HEK293 (cell line): ENCODE data around the gene TCEA2.

Experiments
- CTCF ChIP-seq: fragments of 450-650 bp; formaldehyde crosslinking; IDR thresholded peaks from 2 replicates; pipeline ENCODE4 v1.5.1; 2016; ENCODE audit warnings: missing biosample characterization, missing genetic modification characterization
- SETDB1 ChIP-seq: IDR thresholded peaks from one replicate; pipeline ENCODE4 v1.6.1; 2017; ENCODE audit warnings: mild to moderate bottlenecking, low read length, moderate library complexity, mixed read lengths; ENCODE audit not compliant: insufficient read length
- ZBTB20 ChIP-seq: fragments of 450-650 bp; formaldehyde crosslinking; IDR thresholded peaks from 2 replicates; pipeline ENCODE4 v1.5.1; 2016; ENCODE audit warnings: missing biosample characterization, missing genetic modification characterization
- ZNF362 ChIP-seq: fragments of 450-650 bp; formaldehyde crosslinking; IDR thresholded peaks from 2 replicates; pipeline ENCODE4 v1.5.1; 2016; ENCODE audit warnings: missing biosample characterization, missing genetic modification characterization

- TF ChIP-seq SETDB1 (no peak), ZNF362 (tag by site-specific recombination) (no peak), CTCF (tag by site-specific recombination) (no peak), ZBTB20 (tag by site-specific recombination) (no peak)
Measured at GRCh38 chr20:64052987-64053840, 9.8 kb upstream of the TCEA2 start.
